Stomach (tissue), 4 donors: ENCODE data around the gene PCBD2.

ENCODE experiments used
- POLR2A ChIP-seq, 4 donors: fragments of 450-650 bp; IDR thresholded peaks; one replicate each; pipeline ENCODE4 v1.6.1; 2016; ENCODE audit warnings: antibody characterized with exemption in 4 of 4, control low read depth in 2 of 4, mild to moderate bottlenecking in 1 of 4, moderate library complexity in 1 of 4
- POLR2AphosphoS5 ChIP-seq, 3 donors: sonication (generic); formaldehyde crosslinking; IDR thresholded peaks; one replicate each; pipeline ENCODE4 v1.6.1; 2016; ENCODE audit warnings: antibody characterized with exemption in 3 of 3
- TF ChIP-seq, protein P1 (sequence below), 7 experiments: fragments of 450-650 bp in 4 of 7; fragments of 200-600 bp in 3 of 7; sonication (generic) in 3 of 7; IDR thresholded peaks; one replicate each; pipeline ENCODE4 v1.5.1; 2016 to 2019; ENCODE audit warnings: antibody characterized with exemption in 7 of 7, control low read depth in 2 of 7, mild to moderate bottlenecking in 1 of 7

- TF ChIP-seq, protein P1, sequence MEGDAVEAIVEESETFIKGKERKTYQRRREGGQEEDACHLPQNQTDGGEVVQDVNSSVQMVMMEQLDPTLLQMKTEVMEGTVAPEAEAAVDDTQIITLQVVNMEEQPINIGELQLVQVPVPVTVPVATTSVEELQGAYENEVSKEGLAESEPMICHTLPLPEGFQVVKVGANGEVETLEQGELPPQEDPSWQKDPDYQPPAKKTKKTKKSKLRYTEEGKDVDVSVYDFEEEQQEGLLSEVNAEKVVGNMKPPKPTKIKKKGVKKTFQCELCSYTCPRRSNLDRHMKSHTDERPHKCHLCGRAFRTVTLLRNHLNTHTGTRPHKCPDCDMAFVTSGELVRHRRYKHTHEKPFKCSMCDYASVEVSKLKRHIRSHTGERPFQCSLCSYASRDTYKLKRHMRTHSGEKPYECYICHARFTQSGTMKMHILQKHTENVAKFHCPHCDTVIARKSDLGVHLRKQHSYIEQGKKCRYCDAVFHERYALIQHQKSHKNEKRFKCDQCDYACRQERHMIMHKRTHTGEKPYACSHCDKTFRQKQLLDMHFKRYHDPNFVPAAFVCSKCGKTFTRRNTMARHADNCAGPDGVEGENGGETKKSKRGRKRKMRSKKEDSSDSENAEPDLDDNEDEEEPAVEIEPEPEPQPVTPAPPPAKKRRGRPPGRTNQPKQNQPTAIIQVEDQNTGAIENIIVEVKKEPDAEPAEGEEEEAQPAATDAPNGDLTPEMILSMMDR (IDR thresholded peaks at IDR 0.05) = no peak
- no peak for TF ChIP-seq POLR2A (IDR thresholded peaks at IDR 0.05)
- no peak for TF ChIP-seq POLR2AphosphoS5 (IDR thresholded peaks at IDR 0.05)
These were observed 89.7 kb downstream of the PCBD2 start for GRCh38 chr5:134994560-134995156.
